ENCODE measurements around the gene APRT. TPM values are rescaled to one million over a fixed set of nuclear protein-coding genes. Genes with fewer than 3 reads are reported as not detected.
A peak's percentile ranks its signal among the peaks of the same experiment; 100 is the strongest.

The APRT gene
- total RNA-seq, 1 experiment from 2014 or later: 311 TPM

DNA sequence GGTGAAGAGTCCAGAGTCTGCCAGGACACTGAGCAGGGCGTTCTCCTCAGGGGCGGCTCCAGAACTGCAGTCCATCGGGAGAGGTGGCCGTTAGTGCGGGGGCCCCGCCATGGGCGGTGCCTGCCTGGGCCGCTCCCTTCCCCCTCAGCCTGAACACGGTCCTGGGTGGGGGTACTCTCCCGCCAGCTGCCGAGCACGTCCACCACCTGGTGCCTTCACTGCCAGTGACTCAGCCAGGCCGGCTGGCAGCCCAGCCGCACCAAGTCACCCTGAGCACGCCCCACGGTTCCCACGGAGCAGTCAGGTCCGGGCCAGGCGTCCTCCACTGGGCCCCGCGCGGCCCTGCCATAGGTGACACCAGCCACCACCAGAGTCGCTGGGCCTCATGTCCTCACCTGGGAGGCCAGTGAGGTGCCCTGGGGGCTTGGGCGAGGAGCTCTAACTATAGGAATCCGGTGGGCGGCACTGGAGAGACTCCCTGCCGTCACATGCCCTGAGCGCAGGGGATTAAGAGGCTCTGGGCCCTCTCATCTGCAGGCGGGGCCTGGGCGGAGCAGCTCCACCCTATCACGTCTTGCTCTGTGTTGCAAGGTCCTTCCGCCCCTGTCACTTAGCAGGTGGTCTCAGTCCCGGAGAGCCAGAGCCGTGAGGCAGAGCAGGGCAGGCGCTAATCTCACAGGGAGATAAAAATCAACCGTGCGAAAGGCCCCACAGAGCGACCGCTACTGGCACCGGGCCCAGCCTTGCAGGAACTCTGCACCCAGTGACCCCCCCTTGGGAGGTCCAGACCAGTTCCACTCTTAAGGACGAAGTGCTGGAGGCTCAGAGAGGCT, 41.1 kb downstream of the APRT start:
- Histone ChIP-seq H3K9me3 (ENCODE audit: control insufficient read depth in 1 of 2, insufficient read depth in 1 of 2, low read depth in 1 of 2, low read length in 2 of 2) (no peaks in the 10 kb centered on the region), H3K9ac (ENCODE audit: low read length) (peak overlapping the region; percentile 50), H3K27me3 (ENCODE audit: insufficient read depth, low read length) (no peaks in the 10 kb centered on the region), H3K36me3 (ENCODE audit: control insufficient read depth in 1 of 2, insufficient read depth in 2 of 2, low read length in 2 of 2) (peaks cover 0 to 6% of the 10 kb centered on the region in 2 experiments; a peak in 1 of 4 replicates), H3K4me3 (replicated peaks in 1 of 2; ENCODE audit: low read depth in 1 of 2, low read length in 2 of 2) (peak overlapping the region; percentile 34 to 37), H3K27ac (ENCODE audit: low read depth, low read length) (peak overlapping the region; percentile 92), H4K20me1 (ENCODE audit: insufficient read depth) (peaks cover 24% of the 10 kb centered on the region; the same call in 1 of the 2 replicates), H3K9me2 (ENCODE audit: insufficient read depth) (no peaks in the 10 kb centered on the region), H2AFZ (ENCODE audit: low read depth, low read length, poor library complexity, severe bottlenecking) (no peak overlapping the region), H3K4me2 (ENCODE audit: low read length) (peak overlapping the region; percentile 72), H3K4me1 (ENCODE audit: control insufficient read depth in 1 of 2, insufficient read depth in 2 of 2, low read length in 2 of 2) (peaks cover 63 to 99% of the 10 kb centered on the region in 2 experiments), H3K79me2 (ENCODE audit: insufficient read depth, low read length) (peaks cover 99% of the 10 kb centered on the region)
- DNase-seq (ENCODE audit: low read depth, low spot score) (peak; percentile 78), ATAC-seq (peak; percentile 82)
- POLR2A ChIA-PET: interaction anchor here (1.0 to 2.6 kb wide), 4 partner anchors 11 to 41 kb away, joined by 4 to 22 read pairs (median 7); partner anchors contain the start of genes APRT and PIEZO1
- CTCF ChIA-PET: interaction anchor here (1.3 to 1.4 kb wide), 3 partner anchors 14 to 33 kb away, joined by 4 to 11 read pairs (median 6); partner anchors contain the start of gene PIEZO1
- intact Hi-C loops (cut with micrococcal nuclease): no loop called here
- BruUV-seq (replicated peaks): no TSS peak
- RAD21 ChIA-PET (ENCODE audit: low non-redundant PET in 1 of 2, low total read pairs in 2 of 2, uncharacterized antibody in 2 of 2, unreplicated experiment in 2 of 2): interaction anchor here (0.9 to 1.0 kb wide), 2 partner anchors 15 to 33 kb away, joined by 3 read pairs; partner anchors contain the start of gene PIEZO1 (in 1 of the 2)
- TF ChIP-seq SIN3A (IDR thresholded peaks at IDR 0.05; ENCODE audit: low read depth): no peak
- TF ChIP-seq, protein P1, sequence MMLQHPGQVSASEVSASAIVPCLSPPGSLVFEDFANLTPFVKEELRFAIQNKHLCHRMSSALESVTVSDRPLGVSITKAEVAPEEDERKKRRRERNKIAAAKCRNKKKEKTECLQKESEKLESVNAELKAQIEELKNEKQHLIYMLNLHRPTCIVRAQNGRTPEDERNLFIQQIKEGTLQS (IDR thresholded peaks at IDR 0.05): no peak
- no peak for TF ChIP-seq SRF (IDR thresholded peaks at IDR 0.05; ENCODE audit: low read depth)
- TF ChIP-seq, protein P2, sequence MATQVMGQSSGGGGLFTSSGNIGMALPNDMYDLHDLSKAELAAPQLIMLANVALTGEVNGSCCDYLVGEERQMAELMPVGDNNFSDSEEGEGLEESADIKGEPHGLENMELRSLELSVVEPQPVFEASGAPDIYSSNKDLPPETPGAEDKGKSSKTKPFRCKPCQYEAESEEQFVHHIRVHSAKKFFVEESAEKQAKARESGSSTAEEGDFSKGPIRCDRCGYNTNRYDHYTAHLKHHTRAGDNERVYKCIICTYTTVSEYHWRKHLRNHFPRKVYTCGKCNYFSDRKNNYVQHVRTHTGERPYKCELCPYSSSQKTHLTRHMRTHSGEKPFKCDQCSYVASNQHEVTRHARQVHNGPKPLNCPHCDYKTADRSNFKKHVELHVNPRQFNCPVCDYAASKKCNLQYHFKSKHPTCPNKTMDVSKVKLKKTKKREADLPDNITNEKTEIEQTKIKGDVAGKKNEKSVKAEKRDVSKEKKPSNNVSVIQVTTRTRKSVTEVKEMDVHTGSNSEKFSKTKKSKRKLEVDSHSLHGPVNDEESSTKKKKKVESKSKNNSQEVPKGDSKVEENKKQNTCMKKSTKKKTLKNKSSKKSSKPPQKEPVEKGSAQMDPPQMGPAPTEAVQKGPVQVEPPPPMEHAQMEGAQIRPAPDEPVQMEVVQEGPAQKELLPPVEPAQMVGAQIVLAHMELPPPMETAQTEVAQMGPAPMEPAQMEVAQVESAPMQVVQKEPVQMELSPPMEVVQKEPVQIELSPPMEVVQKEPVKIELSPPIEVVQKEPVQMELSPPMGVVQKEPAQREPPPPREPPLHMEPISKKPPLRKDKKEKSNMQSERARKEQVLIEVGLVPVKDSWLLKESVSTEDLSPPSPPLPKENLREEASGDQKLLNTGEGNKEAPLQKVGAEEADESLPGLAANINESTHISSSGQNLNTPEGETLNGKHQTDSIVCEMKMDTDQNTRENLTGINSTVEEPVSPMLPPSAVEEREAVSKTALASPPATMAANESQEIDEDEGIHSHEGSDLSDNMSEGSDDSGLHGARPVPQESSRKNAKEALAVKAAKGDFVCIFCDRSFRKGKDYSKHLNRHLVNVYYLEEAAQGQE (IDR thresholded peaks at IDR 0.05; ENCODE audit: low read depth): no peak
- TF ChIP-seq, protein P3, sequence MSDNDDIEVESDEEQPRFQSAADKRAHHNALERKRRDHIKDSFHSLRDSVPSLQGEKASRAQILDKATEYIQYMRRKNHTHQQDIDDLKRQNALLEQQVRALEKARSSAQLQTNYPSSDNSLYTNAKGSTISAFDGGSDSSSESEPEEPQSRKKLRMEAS (IDR thresholded peaks at IDR 0.05): no peak
- no peak for TF ChIP-seq JUND (IDR thresholded peaks at IDR 0.05)
- no peak for TF ChIP-seq CEBPB (IDR thresholded peaks at IDR 0.05; ENCODE audit: low read depth)
- no peak for TF ChIP-seq ELF1 (IDR thresholded peaks at IDR 0.05; ENCODE audit: borderline replicate concordance, low read depth)
- peak; percentile 62; the same call in 1 of the 2 replicates for TF ChIP-seq POLR2AphosphoS5 (IDR thresholded peaks at IDR 0.05; ENCODE audit: low read depth, low read length)
